ENCODE results near the gene CD83. TPM values are rescaled to one million over a fixed set of nuclear protein-coding genes. Genes with fewer than 3 reads are reported as not detected.
A peak's percentile ranks its signal among the peaks of the same experiment; 100 is the strongest.

CD83 gene
- total RNA-seq, 1 donor from 2014 or later: 1.8 TPM

DNA sequence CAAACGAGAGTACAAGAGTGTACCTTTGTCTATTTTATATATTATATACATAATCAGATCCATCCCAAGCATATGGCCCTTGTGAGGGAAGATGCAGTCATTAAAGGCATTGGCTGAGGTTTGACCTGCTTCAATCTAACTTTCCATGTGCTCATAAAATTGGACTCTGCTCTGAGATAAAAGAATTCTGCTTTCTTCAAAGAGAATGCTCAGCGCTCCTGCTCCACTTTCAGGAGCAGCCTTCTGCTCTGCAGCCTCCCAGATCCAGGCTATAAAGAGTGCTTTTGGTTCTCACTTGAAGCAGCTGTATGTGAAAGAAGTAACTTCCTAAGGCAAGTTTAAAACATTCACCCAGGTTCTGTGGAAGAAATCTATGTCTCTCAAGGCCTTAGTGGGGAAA is 45.3 kb downstream of the CD83 start:
- peaks cover 5% of the 10 kb centered on the region for H3K4me1 Mint-ChIP-seq (ENCODE audit: low read depth, unreplicated experiment)

DNA sequence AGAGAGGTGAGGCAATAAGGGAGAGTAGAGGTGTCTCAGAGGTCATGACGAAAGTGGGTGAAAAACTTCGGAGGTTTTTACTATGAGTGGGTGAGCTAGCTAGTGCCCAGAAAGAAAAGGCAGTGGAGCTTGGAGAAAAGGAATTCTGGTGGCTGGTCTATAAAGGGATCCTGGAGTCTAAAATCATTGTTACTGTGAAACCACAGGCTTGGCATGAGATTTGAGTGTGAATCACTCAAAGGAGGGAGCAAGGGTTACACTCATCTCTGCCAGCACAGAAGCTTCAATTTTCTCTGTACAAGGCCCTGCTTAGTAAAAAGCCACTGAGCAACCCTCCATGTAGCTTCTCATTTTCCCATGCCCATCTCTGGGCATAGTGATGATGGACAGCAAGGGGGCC is 47.5 kb downstream of the CD83 start:
- Histone ChIP-seq H3K9me3 (ENCODE audit: insufficient read depth, low read depth, low read length) (peaks cover 8% of the 10 kb centered on the region), H3K4me1 (ENCODE audit: insufficient read depth, low read length) (peaks cover 7% of the 10 kb centered on the region), H4K20me1 (ENCODE audit: insufficient read depth, low read length) (no peaks in the 10 kb centered on the region), H3K4me3 (ENCODE audit: insufficient read depth, low read depth, low read length) (no peak overlapping the region), H3K36me3 (ENCODE audit: insufficient read depth, low read length) (no peaks in the 10 kb centered on the region), H3K27me3 (ENCODE audit: insufficient read depth, low read length) (peaks cover 3% of the 10 kb centered on the region), H3K79me2 (ENCODE audit: insufficient read depth, low read length) (no peaks in the 10 kb centered on the region), H3K4me2 (ENCODE audit: low read length) (peak overlapping the region; percentile 36), H2AFZ (ENCODE audit: low read depth, low read length) (no peak overlapping the region), H3K9ac (ENCODE audit: low read length) (no peak overlapping the region), H3K27ac (ENCODE audit: low read depth, low read length) (no peak overlapping the region)
- DNase-seq (ENCODE audit: low read depth) (peak; percentile 89), FAIRE-seq (peak; percentile 85)
- Mint-ChIP-seq H3K4me1 (ENCODE audit: low read depth, unreplicated experiment) (peaks cover 5% of the 10 kb centered on the region), H3K4me3 (ENCODE audit: unreplicated experiment) (no peak overlapping the region), H3K9me3 (ENCODE audit: unreplicated experiment) (peaks cover 14% of the 10 kb centered on the region), H3K27me3 (ENCODE audit: low read depth, unreplicated experiment) (peaks cover 5% of the 10 kb centered on the region), H3K27ac (ENCODE audit: unreplicated experiment) (no peak overlapping the region), H3K36me3 (ENCODE audit: low read depth, unreplicated experiment) (no peaks in the 10 kb centered on the region)
- TF ChIP-seq, protein P1, sequence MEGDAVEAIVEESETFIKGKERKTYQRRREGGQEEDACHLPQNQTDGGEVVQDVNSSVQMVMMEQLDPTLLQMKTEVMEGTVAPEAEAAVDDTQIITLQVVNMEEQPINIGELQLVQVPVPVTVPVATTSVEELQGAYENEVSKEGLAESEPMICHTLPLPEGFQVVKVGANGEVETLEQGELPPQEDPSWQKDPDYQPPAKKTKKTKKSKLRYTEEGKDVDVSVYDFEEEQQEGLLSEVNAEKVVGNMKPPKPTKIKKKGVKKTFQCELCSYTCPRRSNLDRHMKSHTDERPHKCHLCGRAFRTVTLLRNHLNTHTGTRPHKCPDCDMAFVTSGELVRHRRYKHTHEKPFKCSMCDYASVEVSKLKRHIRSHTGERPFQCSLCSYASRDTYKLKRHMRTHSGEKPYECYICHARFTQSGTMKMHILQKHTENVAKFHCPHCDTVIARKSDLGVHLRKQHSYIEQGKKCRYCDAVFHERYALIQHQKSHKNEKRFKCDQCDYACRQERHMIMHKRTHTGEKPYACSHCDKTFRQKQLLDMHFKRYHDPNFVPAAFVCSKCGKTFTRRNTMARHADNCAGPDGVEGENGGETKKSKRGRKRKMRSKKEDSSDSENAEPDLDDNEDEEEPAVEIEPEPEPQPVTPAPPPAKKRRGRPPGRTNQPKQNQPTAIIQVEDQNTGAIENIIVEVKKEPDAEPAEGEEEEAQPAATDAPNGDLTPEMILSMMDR (IDR thresholded peaks at IDR 0.05; ENCODE audit: insufficient read depth, low read depth, low read length): no peak
- no peak for TF ChIP-seq EZH2 (IDR thresholded peaks at IDR 0.05; ENCODE audit: insufficient read depth, low read length)

More for the DNA sequence above, 45.3 kb downstream of the CD83 start:
- Histone ChIP-seq H3K9ac (ENCODE audit: low read length) (no peak overlapping the region), H3K36me3 (ENCODE audit: insufficient read depth, low read length) (no peaks in the 10 kb centered on the region), H4K20me1 (ENCODE audit: insufficient read depth, low read length) (no peaks in the 10 kb centered on the region), H3K4me2 (ENCODE audit: low read length) (no peak overlapping the region), H3K4me3 (ENCODE audit: insufficient read depth, low read depth, low read length) (no peak overlapping the region), H3K4me1 (ENCODE audit: insufficient read depth, low read length) (peaks cover 7% of the 10 kb centered on the region), H3K27me3 (ENCODE audit: insufficient read depth, low read length) (peaks cover 3% of the 10 kb centered on the region), H2AFZ (ENCODE audit: low read depth, low read length) (no peak overlapping the region), H3K9me3 (ENCODE audit: insufficient read depth, low read depth, low read length) (no peaks in the 10 kb centered on the region), H3K27ac (ENCODE audit: low read depth, low read length) (no peak overlapping the region), H3K79me2 (ENCODE audit: insufficient read depth, low read length) (no peaks in the 10 kb centered on the region)
- Mint-ChIP-seq H3K27ac (ENCODE audit: unreplicated experiment) (no peak overlapping the region), H3K36me3 (ENCODE audit: low read depth, unreplicated experiment) (no peaks in the 10 kb centered on the region), H3K9me3 (ENCODE audit: unreplicated experiment) (no peaks in the 10 kb centered on the region), H3K4me3 (ENCODE audit: unreplicated experiment) (no peak overlapping the region), H3K27me3 (ENCODE audit: low read depth, unreplicated experiment) (peaks cover 5% of the 10 kb centered on the region)
- DNase-seq (ENCODE audit: low read depth) (no peak), FAIRE-seq (no peak)
- TF ChIP-seq, protein P1 (IDR thresholded peaks at IDR 0.05; ENCODE audit: insufficient read depth, low read depth, low read length): no peak
- no peak for TF ChIP-seq EZH2 (IDR thresholded peaks at IDR 0.05; ENCODE audit: insufficient read depth, low read length)

DNA sequence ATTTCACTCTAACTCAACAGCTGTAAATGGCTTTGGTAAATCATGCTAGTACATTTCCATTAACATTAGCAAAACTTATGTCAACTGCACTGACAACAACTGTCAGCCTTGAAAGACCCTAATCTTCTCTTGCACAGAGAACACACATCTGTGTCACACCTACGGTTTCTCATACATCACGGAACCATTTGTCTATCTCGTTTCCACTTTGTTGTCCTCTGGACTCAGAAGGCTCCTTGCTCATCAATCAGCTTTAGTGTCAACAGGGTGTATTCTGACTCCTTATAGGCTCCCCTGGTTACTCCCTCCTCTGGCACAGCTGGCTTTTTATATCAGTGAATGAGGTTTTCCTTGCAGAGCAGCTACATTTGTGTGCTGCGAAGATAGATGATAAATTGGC is 49.3 kb downstream of the CD83 start:
- Mint-ChIP-seq H3K27ac (ENCODE audit: unreplicated experiment) (no peak overlapping the region), H3K4me3 (ENCODE audit: unreplicated experiment) (no peak overlapping the region), H3K9me3 (ENCODE audit: unreplicated experiment) (peaks cover 20% of the 10 kb centered on the region), H3K27me3 (ENCODE audit: low read depth, unreplicated experiment) (peaks cover 4% of the 10 kb centered on the region), H3K36me3 (ENCODE audit: low read depth, unreplicated experiment) (no peaks in the 10 kb centered on the region), H3K4me1 (ENCODE audit: low read depth, unreplicated experiment) (peaks cover 5% of the 10 kb centered on the region)
- Histone ChIP-seq H4K20me1 (ENCODE audit: insufficient read depth, low read length) (no peaks in the 10 kb centered on the region), H3K36me3 (ENCODE audit: insufficient read depth, low read length) (no peaks in the 10 kb centered on the region), H3K4me3 (ENCODE audit: insufficient read depth, low read depth, low read length) (no peak overlapping the region), H2AFZ (ENCODE audit: low read depth, low read length) (no peak overlapping the region), H3K79me2 (ENCODE audit: insufficient read depth, low read length) (no peaks in the 10 kb centered on the region), H3K27ac (ENCODE audit: low read depth, low read length) (no peak overlapping the region), H3K27me3 (ENCODE audit: insufficient read depth, low read length) (no peaks in the 10 kb centered on the region), H3K9me3 (ENCODE audit: insufficient read depth, low read depth, low read length) (peaks cover 11% of the 10 kb centered on the region), H3K4me1 (ENCODE audit: insufficient read depth, low read length) (peaks cover 7% of the 10 kb centered on the region), H3K4me2 (ENCODE audit: low read length) (no peak overlapping the region), H3K9ac (ENCODE audit: low read length) (no peak overlapping the region)
- FAIRE-seq: no peak
- DNase-seq (ENCODE audit: low read depth): no peak
- TF ChIP-seq EZH2 (IDR thresholded peaks at IDR 0.05; ENCODE audit: insufficient read depth, low read length): no peak
- TF ChIP-seq, protein P1 (IDR thresholded peaks at IDR 0.05; ENCODE audit: insufficient read depth, low read depth, low read length): no peak
